ENCODE measurements around the gene IL9.

GRCh38 chr5:135915466-135916001, 19.9 kb upstream of the IL9 start:
- TF ChIP-seq ZNF274 (IDR thresholded peaks at IDR 0.05; ENCODE audit: low read depth, low read length) (no peak), YY1 (IDR thresholded peaks at IDR 0.05; ENCODE audit: insufficient read depth, insufficient read length) (no peak), SUZ12 (IDR thresholded peaks at IDR 0.05; ENCODE audit: extremely low read depth, insufficient read depth, insufficient read length) (no peak)

Measured in NT2/D1 (cell line).